LNCAP (cell line): ENCODE measurements around the gene LHPP.

Experiments
- TF ChIP-seq, protein P1 (sequence below): fragments of 450-650 bp; IDR thresholded peaks from 2 replicates; pipeline ENCODE4 v1.5.1; 2017; ENCODE audit warnings: mild to moderate bottlenecking

The LHPP gene

GRCh38 chr10:124477614-124478363 is 16.2 kb downstream of the LHPP start:
- TF ChIP-seq, protein P1, sequence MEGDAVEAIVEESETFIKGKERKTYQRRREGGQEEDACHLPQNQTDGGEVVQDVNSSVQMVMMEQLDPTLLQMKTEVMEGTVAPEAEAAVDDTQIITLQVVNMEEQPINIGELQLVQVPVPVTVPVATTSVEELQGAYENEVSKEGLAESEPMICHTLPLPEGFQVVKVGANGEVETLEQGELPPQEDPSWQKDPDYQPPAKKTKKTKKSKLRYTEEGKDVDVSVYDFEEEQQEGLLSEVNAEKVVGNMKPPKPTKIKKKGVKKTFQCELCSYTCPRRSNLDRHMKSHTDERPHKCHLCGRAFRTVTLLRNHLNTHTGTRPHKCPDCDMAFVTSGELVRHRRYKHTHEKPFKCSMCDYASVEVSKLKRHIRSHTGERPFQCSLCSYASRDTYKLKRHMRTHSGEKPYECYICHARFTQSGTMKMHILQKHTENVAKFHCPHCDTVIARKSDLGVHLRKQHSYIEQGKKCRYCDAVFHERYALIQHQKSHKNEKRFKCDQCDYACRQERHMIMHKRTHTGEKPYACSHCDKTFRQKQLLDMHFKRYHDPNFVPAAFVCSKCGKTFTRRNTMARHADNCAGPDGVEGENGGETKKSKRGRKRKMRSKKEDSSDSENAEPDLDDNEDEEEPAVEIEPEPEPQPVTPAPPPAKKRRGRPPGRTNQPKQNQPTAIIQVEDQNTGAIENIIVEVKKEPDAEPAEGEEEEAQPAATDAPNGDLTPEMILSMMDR: no peak

DNA sequence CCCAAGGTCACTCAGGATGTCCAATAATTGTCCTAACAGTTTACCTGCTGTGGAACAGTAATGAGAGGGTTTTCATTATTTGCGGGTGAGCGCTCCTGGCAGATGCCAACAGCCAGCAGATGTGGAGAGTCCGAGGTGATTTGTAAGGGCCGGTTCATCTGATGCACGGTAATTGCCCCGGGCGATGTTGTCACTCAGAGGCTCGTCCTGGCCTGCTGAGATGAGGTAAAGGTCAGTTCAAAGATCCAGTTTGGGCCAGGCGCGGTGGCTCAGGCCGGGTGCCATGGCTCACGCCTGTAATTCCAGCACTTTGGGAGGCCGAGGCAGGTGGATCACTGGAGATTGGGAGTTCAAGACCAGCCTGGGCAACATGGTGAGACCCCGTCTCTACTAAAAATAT is 16.9 kb downstream of the LHPP start:
- TF ChIP-seq, protein P1: no peak

DNA sequence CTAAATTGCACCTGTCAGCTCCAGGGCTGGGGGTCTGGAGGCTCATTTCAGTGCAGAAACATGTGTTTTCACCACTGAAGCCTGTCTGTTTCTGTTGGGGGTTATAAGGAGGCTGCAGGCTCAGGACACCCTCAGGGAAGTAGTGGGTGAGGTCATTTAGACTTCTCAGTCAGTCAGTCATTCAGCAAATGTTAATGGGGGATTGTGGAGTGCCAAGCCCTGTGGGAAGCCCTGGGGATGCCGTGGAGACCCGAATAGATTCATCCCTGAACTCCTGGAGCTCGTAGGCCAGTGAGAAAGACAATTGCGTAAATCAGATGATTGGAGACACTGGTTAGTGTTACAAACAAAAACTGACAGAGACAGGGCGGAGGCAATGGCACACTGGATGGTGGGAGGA is 19.2 kb downstream of the LHPP start:
- TF ChIP-seq, protein P1: no peak

- TF ChIP-seq, protein P1: no peak
Measured at GRCh38 chr10:124481717-124482116, 20.1 kb downstream of the LHPP start.

GRCh38 chr10:124482236-124482800 is 20.7 kb downstream of the LHPP start:
- TF ChIP-seq, protein P1: no peak

DNA sequence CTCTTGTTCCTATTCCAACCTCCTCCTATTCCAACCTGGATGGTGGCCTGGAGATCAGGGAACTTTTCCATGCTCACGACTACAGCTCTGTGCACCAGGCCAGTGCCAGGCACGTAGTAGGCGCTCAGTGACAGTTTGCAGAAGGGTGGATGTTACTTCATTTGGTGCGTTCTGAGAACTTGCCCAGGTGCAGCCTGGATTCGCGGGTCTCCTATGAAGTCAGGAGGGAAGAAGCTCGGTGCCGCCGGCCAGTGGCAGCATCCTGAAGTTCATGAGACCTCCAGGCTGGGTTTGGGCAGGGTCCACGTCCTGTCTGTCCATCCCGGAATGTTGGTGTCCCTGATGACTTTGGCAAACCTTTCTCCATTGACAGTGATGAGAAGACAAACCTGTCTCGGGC is 21.3 kb downstream of the LHPP start:
- TF ChIP-seq, protein P1: no peak

DNA sequence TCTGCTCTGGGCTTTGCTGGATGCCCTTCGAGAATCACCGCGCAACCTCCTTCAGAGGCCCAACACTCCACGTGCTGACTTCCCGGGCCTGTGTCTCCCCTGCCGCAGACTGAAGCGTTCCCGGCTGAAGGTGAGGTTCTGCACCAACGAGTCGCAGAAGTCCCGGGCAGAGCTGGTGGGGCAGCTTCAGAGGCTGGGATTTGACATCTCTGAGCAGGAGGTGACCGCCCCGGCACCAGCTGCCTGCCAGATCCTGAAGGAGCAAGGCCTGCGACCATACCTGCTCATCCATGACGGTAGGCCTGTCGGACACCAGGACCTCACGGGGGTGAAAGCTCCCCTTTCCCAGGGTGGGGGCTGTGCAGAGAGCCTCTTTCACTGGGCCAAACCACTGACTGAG is 22.4 kb downstream of the LHPP start:
- TF ChIP-seq, protein P1: no peak
